Stomach (tissue), 9 donors: ENCODE results near the gene BOD1L1. TPM values are rescaled to one million over a fixed set of nuclear protein-coding genes. Genes with fewer than 3 reads are reported as not detected.

Source experiments
- DNase-seq, 2 donors: peaks; one replicate each; pipeline versions ENCODE4 v3.0.0 to v3.0.0-alpha.2; 2013 to 2019
- H3K27ac ChIP-seq, 5 donors: fragments of 200-600 bp in 4 of 5; sonication (generic) in 4 of 5; one replicate each; pipeline ENCODE4 v1.5.1; 2013 to 2019; ENCODE audit warnings: mild to moderate bottlenecking in 1 of 5, moderate library complexity in 1 of 5
- H3K27me3 ChIP-seq, 3 donors: fragments of 200-600 bp; sonication (generic); one replicate each; pipeline ENCODE4 v1.5.1; 2017 to 2019; ENCODE audit warnings: mixed run types in 1 of 3
- H3K36me3 ChIP-seq, 4 donors: fragments of 200-600 bp; sonication (generic); 1 replicate in 3 of 4; 2 replicates in 1 of 4; pipeline ENCODE4 v1.5.1; 2016 to 2019
- H3K4me1 ChIP-seq, 4 donors: fragments of 200-600 bp; sonication (generic); one replicate each; pipeline ENCODE4 v1.5.1; 2016 to 2019
- H3K4me3 ChIP-seq, 4 donors: fragments of 200-600 bp; sonication (generic) in 3 of 4; one replicate each; pipeline ENCODE4 v1.5.1; 2016 to 2019; ENCODE audit warnings: mild to moderate bottlenecking in 1 of 4
- H3K9me3 ChIP-seq, 4 donors: fragments of 200-600 bp; sonication (generic); one replicate each; pipeline ENCODE4 v1.5.1; 2016 to 2019
- EP300 ChIP-seq: sonication (generic); formaldehyde crosslinking; IDR thresholded peaks from one replicate; pipeline ENCODE4 v1.6.1; 2017; ENCODE audit warnings: antibody characterized with exemption
- POLR2A ChIP-seq, 4 donors: fragments of 450-650 bp; IDR thresholded peaks; one replicate each; pipeline ENCODE4 v1.6.1; 2016; ENCODE audit warnings: antibody characterized with exemption in 4 of 4, control low read depth in 2 of 4, mild to moderate bottlenecking in 1 of 4, moderate library complexity in 1 of 4
- POLR2AphosphoS5 ChIP-seq, 3 donors: sonication (generic); formaldehyde crosslinking; IDR thresholded peaks; one replicate each; pipeline ENCODE4 v1.6.1; 2016; ENCODE audit warnings: antibody characterized with exemption in 3 of 3
- WGBS, 5 donors: extraction: QIAGEN DNeasy Blood & Tissue Kit in 3 of 5; methylation state at CpG; one replicate each; pipeline versions ENCODE4 v1.1.5 to v1.1.7; 2013 to 2018; 5-methylcytosine and 5-hydroxymethylcytosine counted together
- intact Hi-C: fragments of 100-400 bp; cut with DNase I; formaldehyde crosslinking; loops from one replicate; pipeline ENCODE4 v1.15.1; 2023; ENCODE audit warnings: low total_unique reads
- polyA plus RNA-seq, 3 donors: library from polyadenylated mRNA; stranded (reverse); fragments of 200-250 nt; gene quantifications; one replicate each; pipeline ENCODE4 v1.2.3, GENCODE V29; 2013
- total RNA-seq, 5 donors: library from RNA; depleted of rRNA; stranded (reverse); fragments of >200 nt; gene quantifications; one replicate each; pipeline versions ENCODE4 v1.1.0 to v1.2.3, GENCODE V29; 2014 to 2016
- TF ChIP-seq, protein P1 (sequence below), 7 experiments: fragments of 450-650 bp in 4 of 7; fragments of 200-600 bp in 3 of 7; sonication (generic) in 3 of 7; IDR thresholded peaks; one replicate each; pipeline ENCODE4 v1.5.1; 2016 to 2019; ENCODE audit warnings: antibody characterized with exemption in 7 of 7, control low read depth in 2 of 7, mild to moderate bottlenecking in 1 of 7
- donor health status: healthy with polysubstance abuse.
- donor health status: Bipolar disorder and iron deficiency.
- donor health status: healthy.

Gene BOD1L1
- total and polyA plus RNA-seq, 8 donors, result 8.2 to 61.7 (median 33.4) TPM

DNA sequence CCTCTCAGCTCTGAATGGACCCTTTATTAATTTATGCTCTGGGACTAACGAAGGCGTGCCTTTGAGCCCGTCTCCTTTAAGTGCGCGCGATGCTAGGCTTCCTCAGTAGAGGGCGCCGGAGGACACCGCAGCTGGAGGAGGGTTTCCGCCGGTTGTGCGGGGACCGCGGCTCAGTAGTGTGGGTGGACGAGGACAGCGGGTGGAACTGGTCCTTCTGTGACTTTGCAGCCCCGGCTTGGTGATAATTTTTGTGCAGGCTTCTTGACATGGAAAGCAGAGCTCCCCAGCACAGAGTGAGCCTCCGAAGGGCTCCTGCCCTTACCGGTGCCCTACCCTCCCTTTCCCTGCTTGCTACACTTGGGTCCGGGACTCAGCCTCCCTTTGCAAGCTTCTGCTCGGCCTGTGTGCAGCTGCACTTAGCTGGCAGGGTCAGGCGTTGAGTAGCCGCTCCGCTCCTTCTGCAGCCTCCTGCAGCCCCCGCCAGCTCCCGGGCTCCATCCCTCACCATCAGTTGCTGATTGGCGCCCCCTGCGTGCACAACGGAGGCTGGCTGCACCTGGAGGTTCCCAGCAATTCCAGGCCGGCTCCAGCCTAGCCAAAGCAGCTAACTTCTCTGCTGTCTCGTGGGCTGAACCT lies 26.8 kb upstream of the BOD1L1 start:
- TF ChIP-seq POLR2A (IDR thresholded peaks at IDR 0.05), result no peak
- TF ChIP-seq POLR2AphosphoS5 (IDR thresholded peaks at IDR 0.05), result peak in 1 of 3 donors; percentile 23
- TF ChIP-seq EP300, result no peak
- TF ChIP-seq, protein P1, sequence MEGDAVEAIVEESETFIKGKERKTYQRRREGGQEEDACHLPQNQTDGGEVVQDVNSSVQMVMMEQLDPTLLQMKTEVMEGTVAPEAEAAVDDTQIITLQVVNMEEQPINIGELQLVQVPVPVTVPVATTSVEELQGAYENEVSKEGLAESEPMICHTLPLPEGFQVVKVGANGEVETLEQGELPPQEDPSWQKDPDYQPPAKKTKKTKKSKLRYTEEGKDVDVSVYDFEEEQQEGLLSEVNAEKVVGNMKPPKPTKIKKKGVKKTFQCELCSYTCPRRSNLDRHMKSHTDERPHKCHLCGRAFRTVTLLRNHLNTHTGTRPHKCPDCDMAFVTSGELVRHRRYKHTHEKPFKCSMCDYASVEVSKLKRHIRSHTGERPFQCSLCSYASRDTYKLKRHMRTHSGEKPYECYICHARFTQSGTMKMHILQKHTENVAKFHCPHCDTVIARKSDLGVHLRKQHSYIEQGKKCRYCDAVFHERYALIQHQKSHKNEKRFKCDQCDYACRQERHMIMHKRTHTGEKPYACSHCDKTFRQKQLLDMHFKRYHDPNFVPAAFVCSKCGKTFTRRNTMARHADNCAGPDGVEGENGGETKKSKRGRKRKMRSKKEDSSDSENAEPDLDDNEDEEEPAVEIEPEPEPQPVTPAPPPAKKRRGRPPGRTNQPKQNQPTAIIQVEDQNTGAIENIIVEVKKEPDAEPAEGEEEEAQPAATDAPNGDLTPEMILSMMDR (IDR thresholded peaks at IDR 0.05), result peak in 5 of 7 experiments; percentile 15 to 79 (median 64)
- no peak overlapping the region for H3K27ac ChIP-seq
- intact Hi-C loops, result no loop called here
- peaks cover 0 to 1% (median 0%) of the 10 kb centered on the region in 3 donors for H3K27me3 ChIP-seq
- peak overlapping the region; percentile 39 to 75 (median 56) for H3K4me3 ChIP-seq
- H3K4me1 ChIP-seq, result peaks cover 0 to 16% (median 11%) of the 10 kb centered on the region in 4 donors
- DNase-seq, result peak; percentile 86 to 92
- 0 to 11% (median 2%) methylated on average over 28 to 31 of the region's 31 CpGs for WGBS, 5 donors
- H3K36me3 ChIP-seq, result no peaks in the 10 kb centered on the region
- H3K9me3 ChIP-seq, result no peaks in the 10 kb centered on the region

DNA sequence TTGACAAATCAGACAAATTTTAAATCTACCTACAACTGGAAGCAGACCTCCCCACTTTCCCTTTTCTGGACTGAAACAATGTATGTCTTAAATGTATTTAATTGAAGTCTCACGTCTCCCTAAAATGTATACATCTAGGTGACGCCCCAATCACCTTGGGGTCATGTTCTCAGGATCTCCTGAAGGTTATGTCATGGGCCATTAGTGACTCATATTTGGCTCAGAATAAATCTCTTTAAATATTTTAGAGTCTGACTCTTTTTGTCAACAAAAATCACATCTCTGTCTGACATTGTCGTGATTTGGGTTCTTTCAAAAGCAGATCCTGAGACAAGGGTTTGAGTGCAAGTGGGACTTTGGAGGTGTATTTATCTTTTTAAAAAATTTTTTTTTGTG lies 26.2 kb upstream of the BOD1L1 start:
- Histone ChIP-seq H3K36me3 (no peaks in the 10 kb centered on the region), H3K27ac (no peak overlapping the region), H3K9me3 (no peaks in the 10 kb centered on the region), H3K4me3 (peak overlapping the region in 2 of 4 donors; percentile 63 to 75), H3K27me3 (peaks cover 0 to 6% (median 0%) of the 10 kb centered on the region in 3 donors), H3K4me1 (peaks cover 0 to 16% (median 11%) of the 10 kb centered on the region in 4 donors)
- TF ChIP-seq, protein P1 (IDR thresholded peaks at IDR 0.05), result no peak
- no peak for TF ChIP-seq POLR2A (IDR thresholded peaks at IDR 0.05)
- no peak for TF ChIP-seq EP300
- TF ChIP-seq POLR2AphosphoS5 (IDR thresholded peaks at IDR 0.05), result no peak
- intact Hi-C loops, result no loop called here
- WGBS, 5 donors, result 33 to 42% (median 40%) methylated on average over 3 of the region's 3 CpGs
- no peak for DNase-seq

DNA sequence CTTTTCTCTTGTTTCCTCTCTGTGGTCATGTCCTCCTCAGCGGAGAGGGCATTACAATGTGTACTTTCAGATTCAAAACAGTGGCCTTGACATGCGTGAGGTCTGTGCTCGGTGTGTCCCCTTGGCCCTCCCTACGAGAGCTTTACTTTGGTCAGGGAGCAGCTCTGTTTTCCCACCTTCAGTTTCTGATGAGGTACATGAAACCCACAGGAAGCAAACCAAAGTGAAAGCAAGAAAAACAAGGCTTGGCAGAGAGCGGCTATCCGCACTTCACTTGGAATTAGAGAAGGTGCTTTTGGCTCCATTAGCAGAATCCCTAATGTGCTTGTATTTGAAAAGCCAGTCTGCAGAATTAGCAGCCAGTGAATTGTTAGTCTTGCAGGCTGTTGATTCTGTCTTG lies 19.5 kb upstream of the BOD1L1 start:
- no peak overlapping the region for H3K27ac ChIP-seq
- TF ChIP-seq POLR2AphosphoS5 (IDR thresholded peaks at IDR 0.05) (no peak), POLR2A (IDR thresholded peaks at IDR 0.05) (no peak), EP300 (no peak)
- TF ChIP-seq, protein P1 (IDR thresholded peaks at IDR 0.05), result no peak
- 29 to 33% (median 30%) methylated on average over 6 of the region's 6 CpGs for WGBS, 5 donors
- no peaks in the 10 kb centered on the region for H3K36me3 ChIP-seq
- no peaks in the 10 kb centered on the region for H3K9me3 ChIP-seq
- intact Hi-C loops, result no loop called here
- H3K27me3 ChIP-seq, result peaks cover 0 to 7% (median 0%) of the 10 kb centered on the region in 3 donors
- DNase-seq, result no peak
- no peak overlapping the region for H3K4me3 ChIP-seq
- peaks cover 0 to 6% (median under 1%) of the 10 kb centered on the region in 4 donors for H3K4me1 ChIP-seq

DNA sequence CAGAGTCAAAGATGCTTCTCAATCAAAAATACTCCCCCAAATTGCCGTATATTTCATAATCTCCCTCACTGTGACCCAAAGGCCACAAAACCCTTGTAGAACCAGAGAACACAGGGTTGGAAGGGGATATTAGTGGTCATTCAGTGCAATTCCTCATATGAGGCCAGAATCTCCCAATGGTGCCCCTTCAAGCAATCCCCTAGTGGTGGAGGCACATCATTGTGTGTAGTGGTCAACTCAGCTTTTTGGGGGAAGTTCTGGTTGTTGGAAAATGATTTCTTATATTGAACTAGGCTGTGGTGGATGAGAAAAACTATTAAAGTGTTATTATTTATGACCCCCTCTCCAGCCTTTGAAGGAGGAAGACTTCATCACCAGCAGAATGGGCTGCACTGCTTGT lies 17.6 kb upstream of the BOD1L1 start:
- H3K4me1 ChIP-seq, result peaks cover 0 to 15% (median 3%) of the 10 kb centered on the region in 4 donors
- DNase-seq, result no peak
- no peak overlapping the region for H3K27ac ChIP-seq
- whole genome bisulfite sequencing, 5 donors, result 84 to 96% (median 93%) methylated on average over 1 of the region's 1 CpG
- intact Hi-C loops, result no loop called here
- no peaks in the 10 kb centered on the region for H3K9me3 ChIP-seq
- peaks cover 0 to 7% (median 0%) of the 10 kb centered on the region in 3 donors for H3K27me3 ChIP-seq
- no peak overlapping the region for H3K4me3 ChIP-seq
- TF ChIP-seq, protein P1 (IDR thresholded peaks at IDR 0.05), result no peak
- no peak for TF ChIP-seq POLR2A (IDR thresholded peaks at IDR 0.05)
- TF ChIP-seq EP300, result no peak
- no peak for TF ChIP-seq POLR2AphosphoS5 (IDR thresholded peaks at IDR 0.05)
- no peaks in the 10 kb centered on the region for H3K36me3 ChIP-seq
